Common myeloid progenitor, CD34-positive (primary cell): ENCODE data around the gene CORO7.

ENCODE experiments used
- CTCF ChIA-PET: fragments of 350-600 bp; sonication (Branson Sonifier 250); formaldehyde crosslinking; loops from one replicate; lab custom pipeline; 2021; ENCODE audit warnings: antibody characterized with exemption; lab: Charles Lee
- POLR2A ChIA-PET: fragments of 350-600 bp; sonication (Branson Sonifier 250); formaldehyde crosslinking; loops from one replicate; lab custom pipeline; 2021; ENCODE audit warnings: antibody characterized with exemption; lab: Charles Lee
- DNase-seq, 3 donors: peaks; one replicate each; pipeline versions ENCODE4 v3.0.0 to v3.0.0-alpha.2; 2013
- H3K27ac ChIP-seq, 2 experiments: 1 replicate in 1 of 2; 2 replicates in 1 of 2; pipeline ENCODE4 v1.7.0; 2013; ENCODE audit warnings: inconsistent platforms in 2 of 2, low read length in 2 of 2, mild to moderate bottlenecking in 2 of 2, low read depth in 1 of 2, moderate library complexity in 1 of 2; ENCODE audit not compliant: severe bottlenecking in 2 of 2, insufficient read depth in 1 of 2, poor library complexity in 1 of 2
- H3K27me3 ChIP-seq, 5 experiments: replicated peaks in 2 of 5; 1 replicate in 3 of 5; 2 replicates in 2 of 5; pipeline versions ENCODE4 v1.6.1 to v1.7.0; 2013; ENCODE audit warnings: low read length in 4 of 5, mild to moderate bottlenecking in 2 of 5, moderate library complexity in 2 of 5, inconsistent platforms in 1 of 5; ENCODE audit not compliant: insufficient read depth in 5 of 5, control insufficient read depth in 4 of 5
- H3K36me3 ChIP-seq, 4 experiments: 1 replicate in 2 of 4; 2 replicates in 2 of 4; pipeline versions ENCODE4 v1.6.1 to v1.7.0; 2013; ENCODE audit warnings: low read length in 3 of 4, control low read depth in 1 of 4, mild to moderate bottlenecking in 1 of 4; ENCODE audit not compliant: control insufficient read depth in 4 of 4, insufficient read depth in 4 of 4
- H3K4me1 ChIP-seq, 4 experiments: 1 replicate in 3 of 4; 2 replicates in 1 of 4; pipeline versions ENCODE4 v1.6.1 to v1.7.1; 2013; ENCODE audit warnings: low read length in 3 of 4, mild to moderate bottlenecking in 3 of 4, control low read depth in 1 of 4, inconsistent platforms in 1 of 4, moderate library complexity in 1 of 4; ENCODE audit not compliant: control insufficient read depth in 4 of 4, insufficient read depth in 4 of 4; ENCODE audit errors: control extremely low read depth in 1 of 4
- H3K4me3 ChIP-seq, 7 experiments: 1 replicate in 4 of 7; 2 replicates in 3 of 7; pipeline versions ENCODE4 v1.5.1 to v1.7.0; 2013; ENCODE audit warnings: mild to moderate bottlenecking in 7 of 7, low read length in 6 of 7, moderate library complexity in 6 of 7, inconsistent platforms in 2 of 7, low read depth in 2 of 7, control low read depth in 1 of 7; ENCODE audit not compliant: insufficient read depth in 4 of 7, control insufficient read depth in 1 of 7; ENCODE audit errors: extremely low read depth in 1 of 7
- H3K9me3 ChIP-seq, 5 experiments: 1 replicate in 4 of 5; 2 replicates in 1 of 5; pipeline versions ENCODE4 v1.6.1 to v1.7.1; 2013; ENCODE audit warnings: low read length in 4 of 5, mild to moderate bottlenecking in 2 of 5, inconsistent platforms in 1 of 5, low read depth in 1 of 5, moderate library complexity in 1 of 5; ENCODE audit not compliant: control insufficient read depth in 4 of 5, insufficient read depth in 2 of 5; ENCODE audit errors: control extremely low read depth in 1 of 5
- WGBS: methylation state at CpG from one replicate; pipeline ENCODE4 v1.1.5; 2013; ENCODE audit not compliant: insufficient coverage; 5-methylcytosine and 5-hydroxymethylcytosine counted together

Gene CORO7

GRCh38 chr16:4318451-4318910 lies 97.9 kb downstream of the CORO7 start:
- CTCF ChIA-PET: interaction anchor here (1.0 to 4.3 kb wide), 7 partner anchors 8 to 91 kb away, joined by 3 to 20 read pairs (median 5); no protein-coding TSS in a partner anchor
- no peaks in the 10 kb centered on the region for H3K9me3 ChIP-seq
- no peaks in the 10 kb centered on the region for H3K36me3 ChIP-seq
- H3K27me3 ChIP-seq: peaks cover 0 to 31% (median 17%) of the 10 kb centered on the region in 5 experiments
- WGBS: 96% methylated on average over 8 of the region's 13 CpGs
- no peak for DNase-seq
- POLR2A ChIA-PET: no interaction called here
- no peak overlapping the region for H3K4me3 ChIP-seq
- H3K4me1 ChIP-seq: peaks cover 0 to 17% (median 16%) of the 10 kb centered on the region in 4 experiments
- H3K27ac ChIP-seq: no peak overlapping the region

- no peaks in the 10 kb centered on the region for H3K36me3 ChIP-seq
- 97% methylated on average over 9 of the region's 12 CpGs for WGBS
- POLR2A ChIA-PET: no interaction called here
Measured at GRCh38 chr16:4317532-4318450, 98.6 kb downstream of the CORO7 start.

GRCh38 chr16:4316864-4317531 lies 99.4 kb downstream of the CORO7 start:
- WGBS: 90% methylated on average over 16 of the region's 20 CpGs
- Histone ChIP-seq H3K9me3 (no peaks in the 10 kb centered on the region), H3K4me3 (peak overlapping the region in 2 of 7 experiments; percentile 36 to 48), H3K36me3 (no peaks in the 10 kb centered on the region), H3K4me1 (peaks cover 0 to 17% (median 16%) of the 10 kb centered on the region in 4 experiments), H3K27ac (no peak overlapping the region), H3K27me3 (peaks cover 0 to 37% (median 17%) of the 10 kb centered on the region in 5 experiments)
- DNase-seq: no peak
- CTCF ChIA-PET: interaction anchor here (1.1 to 4.3 kb wide), 8 partner anchors 6 to 87 kb away, joined by 3 to 20 read pairs (median 4); no protein-coding TSS in a partner anchor
- POLR2A ChIA-PET: no interaction called here

More at GRCh38 chr16:4317532-4318450, 98.6 kb downstream of the CORO7 start:
- Histone ChIP-seq H3K9me3 (no peaks in the 10 kb centered on the region), H3K27me3 (peaks cover 0 to 37% (median 17%) of the 10 kb centered on the region in 5 experiments), H3K4me1 (peaks cover 0 to 17% (median 16%) of the 10 kb centered on the region in 4 experiments), H3K27ac (no peak overlapping the region), H3K4me3 (no peak overlapping the region)
- DNase-seq: peak in 1 of 3 donors; percentile 17
- CTCF ChIA-PET: interaction anchor here (1.0 to 4.3 kb wide), 9 partner anchors 7 to 92 kb away, joined by 3 to 20 read pairs (median 5); no protein-coding TSS in a partner anchor

GRCh38 chr16:4316108-4316863 lies 100.1 kb downstream of the CORO7 start:
- POLR2A ChIA-PET: no interaction called here
- peak in 1 of 3 donors; percentile 27 for DNase-seq
- Histone ChIP-seq H3K36me3 (no peaks in the 10 kb centered on the region), H3K4me1 (peaks cover 0 to 17% (median 16%) of the 10 kb centered on the region in 4 experiments), H3K9me3 (no peaks in the 10 kb centered on the region), H3K4me3 (peak overlapping the region in 6 of 7 experiments; percentile 21 to 48 (median 40)), H3K27ac (no peak overlapping the region), H3K27me3 (peaks cover 0 to 37% (median 17%) of the 10 kb centered on the region in 5 experiments)
- CTCF ChIA-PET: interaction anchor here (1.1 to 2.8 kb wide), 3 partner anchors 9 to 87 kb away, joined by 3 to 14 read pairs (median 4); no protein-coding TSS in a partner anchor
- 11% methylated on average over 47 of the region's 93 CpGs for WGBS

- CTCF ChIA-PET: interaction anchor here (1.1 to 2.8 kb wide), 3 partner anchors 10 to 42 kb away, joined by 4 to 14 read pairs (median 4); partner anchors contain the start of gene TFAP4
- H3K27me3 ChIP-seq: peaks cover 0 to 37% (median 17%) of the 10 kb centered on the region in 5 experiments
- H3K9me3 ChIP-seq: no peaks in the 10 kb centered on the region
- no peaks in the 10 kb centered on the region for H3K36me3 ChIP-seq
- peak within 1 kb of the TSS; percentile 6 to 63 (median 49) for H3K4me3 ChIP-seq
- under 1% methylated on average over 51 of the region's 115 CpGs for WGBS
- H3K27ac ChIP-seq: no peak within 1 kb of the TSS
- H3K4me1 ChIP-seq: peaks cover 0 to 17% (median 16%) of the 10 kb centered on the region in 4 experiments
- DNase-seq: peak in 1 of 3 donors; percentile 54
- POLR2A ChIA-PET: no interaction called here
Measured at GRCh38 chr16:4315186-4316107, 100.9 kb downstream of the CORO7 start, which contains the start of gene GLIS2. Gene GLIS2 (plus strand): TSS chr16:4316067. CDS start chr16:4332281, 16,214 bp downstream.
